HL-60 (cell line): Measurements from ENCODE around the gene DMBX1.

Experiments used
- DNase-seq, 2 experiments: peaks; one replicate each; pipeline ENCODE4 v3.0.0-alpha.2; 2010 to 2020; ENCODE audit warnings: low read depth in 1 of 2, low spot score in 1 of 2
- H3K27ac ChIP-seq: fragments of 250-450 bp; sonication (Bioruptor Pico); replicated peaks from 2 replicates; pipeline ENCODE4 v1.5.1; 2020; ENCODE audit warnings: mild to moderate bottlenecking, moderate library complexity
- H3K27me3 ChIP-seq: fragments of 250-450 bp; sonication (Bioruptor Pico); 2 replicates; pipeline ENCODE4 v1.5.1; 2021; ENCODE audit warnings: mild to moderate bottlenecking, moderate library complexity; ENCODE audit not compliant: insufficient read depth, poor library complexity, severe bottlenecking
- H3K4me3 ChIP-seq: replicated peaks from 2 replicates; pipeline ENCODE4 v1.5.1; 2011; ENCODE audit warnings: mild to moderate bottlenecking, control low read depth, low read length; ENCODE audit not compliant: insufficient read depth
- GABPA ChIP-seq: IDR thresholded peaks from 2 replicates; pipeline ENCODE4 v1.6.1; 2012; ENCODE audit warnings: low read depth
- POLR2AphosphoS5 ChIP-seq: IDR thresholded peaks from 2 replicates; pipeline ENCODE4 v1.6.1; 2012; ENCODE audit warnings: low read depth
- REST ChIP-seq: IDR thresholded peaks from 2 replicates; pipeline ENCODE4 v1.6.1; 2012; ENCODE audit warnings: low read depth; ENCODE audit not compliant: insufficient replicate concordance
- SPI1 ChIP-seq: IDR thresholded peaks from 2 replicates; pipeline ENCODE4 v1.6.1; 2012; ENCODE audit warnings: low read depth, mild to moderate bottlenecking, borderline replicate concordance
- TF ChIP-seq, protein P1 (sequence below): IDR thresholded peaks from one replicate; pipeline ENCODE4 v1.5.1; 2011; ENCODE audit warnings: low read length, control low read depth, inconsistent platforms; ENCODE audit not compliant: insufficient read depth

Gene DMBX1

DNA sequence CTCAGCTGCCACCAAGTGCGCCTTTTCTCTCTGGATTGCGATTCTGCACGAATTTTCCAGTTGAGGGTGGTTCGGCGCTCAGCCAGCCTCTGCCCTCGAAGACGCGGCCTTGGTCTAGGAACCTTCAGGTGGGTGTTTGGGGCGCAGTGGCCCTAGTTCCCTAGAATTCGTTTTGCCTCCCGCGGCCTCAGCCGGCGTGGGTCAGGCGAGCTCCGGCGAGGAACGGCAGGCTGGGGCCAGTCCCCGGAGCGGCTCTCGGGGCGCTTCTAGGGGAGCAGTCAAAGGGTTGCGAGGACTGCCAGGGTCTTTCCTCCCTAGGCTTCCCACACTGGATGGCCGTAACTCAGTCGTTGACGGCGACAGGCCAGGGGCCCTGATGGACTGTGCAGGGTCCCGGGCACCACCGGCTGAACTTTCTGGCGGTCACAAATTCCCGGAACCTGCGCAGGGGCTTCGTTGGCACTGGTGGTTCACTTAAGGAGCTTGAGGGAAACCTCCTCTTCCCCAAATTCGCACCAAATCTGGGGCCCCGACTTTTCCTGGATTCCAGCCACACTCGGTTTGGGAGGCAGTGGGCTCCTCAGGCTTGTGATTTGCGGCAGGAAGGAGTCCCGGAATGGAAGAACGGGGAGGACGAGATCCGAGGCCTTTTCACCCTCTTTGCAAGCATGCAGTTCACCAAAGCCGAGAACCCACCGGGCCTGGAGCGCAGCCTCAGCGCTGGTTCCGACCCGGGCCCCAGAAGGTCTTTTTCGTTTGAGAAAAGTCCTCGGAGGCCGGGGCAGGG is 1.2 kb downstream of the DMBX1 start:
- Histone ChIP-seq H3K4me3 (no peak overlapping the region), H3K27me3 (peaks cover 84% of the 10 kb centered on the region), H3K27ac (no peak overlapping the region)
- no peak for TF ChIP-seq REST
- no peak for DNase-seq

DNA sequence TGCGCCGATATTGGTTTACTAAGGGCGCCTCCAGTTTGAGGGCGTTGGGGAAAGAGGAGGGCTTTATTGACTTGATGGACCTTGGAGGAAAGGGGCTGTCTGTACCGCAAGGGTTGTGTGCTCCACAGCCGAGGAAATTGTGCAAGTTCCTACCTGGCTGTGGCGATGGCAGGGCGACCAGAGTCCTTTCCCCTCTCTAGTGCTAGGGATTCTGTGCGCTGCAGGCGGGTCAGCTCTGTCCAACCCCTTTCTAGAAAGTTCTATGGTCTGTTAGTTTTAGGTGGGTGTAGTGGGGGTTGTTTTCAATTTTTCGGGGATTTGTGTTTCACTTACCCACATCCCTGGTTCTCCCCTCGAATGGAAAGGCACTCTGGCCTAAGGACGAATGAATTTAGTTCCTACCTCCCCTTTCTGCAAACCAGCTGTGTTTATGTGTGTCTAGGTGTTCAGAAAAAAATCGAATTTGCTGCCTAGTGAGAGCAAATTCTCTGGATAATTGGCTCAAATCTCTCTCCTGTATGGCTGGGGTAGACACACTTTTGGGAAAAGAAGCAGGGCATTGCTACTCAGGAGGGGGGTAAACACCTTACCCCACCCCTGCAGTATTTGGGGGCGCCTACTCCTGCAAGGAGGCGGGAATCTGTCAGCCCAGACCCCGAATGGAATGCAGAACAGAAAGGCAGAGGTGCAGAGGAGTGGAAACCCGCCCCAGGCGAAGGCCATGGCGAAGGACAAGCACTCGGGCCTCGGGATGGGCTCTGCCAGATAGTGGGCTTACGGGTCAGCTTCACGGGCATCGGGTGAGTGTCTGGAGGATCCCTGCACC is 2.0 kb downstream of the DMBX1 start:
- TF ChIP-seq SPI1 (no peak), REST (no peak), GABPA (no peak), POLR2AphosphoS5 (no peak)
- TF ChIP-seq, protein P1, sequence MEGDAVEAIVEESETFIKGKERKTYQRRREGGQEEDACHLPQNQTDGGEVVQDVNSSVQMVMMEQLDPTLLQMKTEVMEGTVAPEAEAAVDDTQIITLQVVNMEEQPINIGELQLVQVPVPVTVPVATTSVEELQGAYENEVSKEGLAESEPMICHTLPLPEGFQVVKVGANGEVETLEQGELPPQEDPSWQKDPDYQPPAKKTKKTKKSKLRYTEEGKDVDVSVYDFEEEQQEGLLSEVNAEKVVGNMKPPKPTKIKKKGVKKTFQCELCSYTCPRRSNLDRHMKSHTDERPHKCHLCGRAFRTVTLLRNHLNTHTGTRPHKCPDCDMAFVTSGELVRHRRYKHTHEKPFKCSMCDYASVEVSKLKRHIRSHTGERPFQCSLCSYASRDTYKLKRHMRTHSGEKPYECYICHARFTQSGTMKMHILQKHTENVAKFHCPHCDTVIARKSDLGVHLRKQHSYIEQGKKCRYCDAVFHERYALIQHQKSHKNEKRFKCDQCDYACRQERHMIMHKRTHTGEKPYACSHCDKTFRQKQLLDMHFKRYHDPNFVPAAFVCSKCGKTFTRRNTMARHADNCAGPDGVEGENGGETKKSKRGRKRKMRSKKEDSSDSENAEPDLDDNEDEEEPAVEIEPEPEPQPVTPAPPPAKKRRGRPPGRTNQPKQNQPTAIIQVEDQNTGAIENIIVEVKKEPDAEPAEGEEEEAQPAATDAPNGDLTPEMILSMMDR = no peak
- Histone ChIP-seq H3K27ac (no peak overlapping the region), H3K27me3 (peaks cover 76% of the 10 kb centered on the region), H3K4me3 (no peak overlapping the region)
- DNase-seq = no peak

GRCh38 chr1:46492269-46492853 is 2.7 kb downstream of the DMBX1 start:
- H3K27me3 ChIP-seq = peaks cover 69% of the 10 kb centered on the region
- DNase-seq = no peak
- no peak overlapping the region for H3K27ac ChIP-seq
- H3K4me3 ChIP-seq = no peak overlapping the region
- TF ChIP-seq SPI1 (no peak), GABPA (no peak), POLR2AphosphoS5 (no peak), REST (no peak)
- TF ChIP-seq, protein P1 = no peak
